HG03064 (cell line): ENCODE data around the gene ZFAND3.

ENCODE experiments used
- ATAC-seq: cut with Tn5 transposase; IDR thresholded peaks from one replicate; pipeline ENCODE4 v1.9.1; 2021; ENCODE audit warnings: low read depth; ENCODE audit not compliant: unreplicated experiment

The ZFAND3 gene

GRCh38 chr6:38192487-38192886 lies 373.0 kb downstream of the ZFAND3 start:
- ATAC-seq = no peak

DNA sequence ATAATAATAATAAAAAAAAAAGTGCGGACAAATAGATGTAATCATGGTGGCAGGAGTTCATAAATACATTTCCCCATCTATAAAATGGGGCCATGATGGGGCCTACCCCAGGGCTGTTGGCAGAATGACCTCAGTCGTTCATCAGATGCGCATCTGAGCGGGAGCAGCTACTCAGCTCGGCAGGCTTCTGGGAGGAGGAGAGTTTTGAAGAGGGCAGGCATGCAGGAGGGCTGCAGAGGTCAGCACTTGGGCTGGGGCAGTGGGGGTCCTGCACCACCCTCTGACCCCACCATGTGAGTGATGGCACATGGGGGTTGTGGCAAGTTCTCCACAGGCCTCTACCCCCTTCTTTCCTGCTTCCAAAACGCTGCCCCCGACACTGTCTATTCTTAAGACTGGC lies 373.5 kb downstream of the ZFAND3 start:
- ATAC-seq = no peak

- no peak for ATAC-seq
These were observed 374.2 kb downstream of the ZFAND3 start for GRCh38 chr6:38193481-38194281.

- no peak for ATAC-seq
These were observed 374.7 kb downstream of the ZFAND3 start for GRCh38 chr6:38194282-38194572.

GRCh38 chr6:38194589-38194988 lies 375.1 kb downstream of the ZFAND3 start:
- no peak for ATAC-seq

- ATAC-seq = no peak
These were observed 375.6 kb downstream of the ZFAND3 start for GRCh38 chr6:38195113-38195635.

DNA sequence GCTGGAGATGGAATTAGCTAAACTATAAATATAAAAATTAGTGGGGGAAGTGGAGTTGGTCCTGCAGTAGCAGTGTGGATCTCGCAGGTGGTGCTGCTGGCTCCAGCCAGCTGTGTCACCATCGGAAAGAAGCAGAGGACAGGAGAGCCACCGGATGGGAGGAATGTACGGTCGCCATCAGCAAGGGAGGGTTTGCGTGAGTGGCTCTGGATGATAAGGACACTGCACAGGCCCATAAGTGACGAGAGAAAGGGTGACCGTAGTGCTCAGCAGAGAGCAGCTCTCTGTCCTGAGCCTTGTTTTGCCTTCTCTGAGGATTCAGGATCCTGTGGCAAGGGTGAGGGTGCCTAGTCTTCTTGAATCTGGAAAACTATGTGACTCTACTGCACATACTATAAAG lies 378.7 kb downstream of the ZFAND3 start:
- ATAC-seq = no peak
